Stimulated activated CD4-positive, alpha-beta T cell treated with anti-CD3 and anti-CD28 coated beads, TNF-alpha, amount 100 ng/mL, for 24 hours (primary cell): ENCODE results near the gene PROSER3.

ENCODE experiments used
- DNase-seq, 3 experiments: peaks; one replicate each; pipeline ENCODE4 v3.0.0-alpha.2; 2020; ENCODE audit warnings: low read depth in 3 of 3

The PROSER3 gene

GRCh38 chr19:35816846-35817245 is 58.9 kb downstream of the PROSER3 start:
- DNase-seq, result no peak

- DNase-seq, result no peak
Observed at GRCh38 chr19:35818445-35818844, 60.5 kb downstream of the PROSER3 start.
